ENCODE results near the gene ZNF672.

ZNF672 gene

DNA sequence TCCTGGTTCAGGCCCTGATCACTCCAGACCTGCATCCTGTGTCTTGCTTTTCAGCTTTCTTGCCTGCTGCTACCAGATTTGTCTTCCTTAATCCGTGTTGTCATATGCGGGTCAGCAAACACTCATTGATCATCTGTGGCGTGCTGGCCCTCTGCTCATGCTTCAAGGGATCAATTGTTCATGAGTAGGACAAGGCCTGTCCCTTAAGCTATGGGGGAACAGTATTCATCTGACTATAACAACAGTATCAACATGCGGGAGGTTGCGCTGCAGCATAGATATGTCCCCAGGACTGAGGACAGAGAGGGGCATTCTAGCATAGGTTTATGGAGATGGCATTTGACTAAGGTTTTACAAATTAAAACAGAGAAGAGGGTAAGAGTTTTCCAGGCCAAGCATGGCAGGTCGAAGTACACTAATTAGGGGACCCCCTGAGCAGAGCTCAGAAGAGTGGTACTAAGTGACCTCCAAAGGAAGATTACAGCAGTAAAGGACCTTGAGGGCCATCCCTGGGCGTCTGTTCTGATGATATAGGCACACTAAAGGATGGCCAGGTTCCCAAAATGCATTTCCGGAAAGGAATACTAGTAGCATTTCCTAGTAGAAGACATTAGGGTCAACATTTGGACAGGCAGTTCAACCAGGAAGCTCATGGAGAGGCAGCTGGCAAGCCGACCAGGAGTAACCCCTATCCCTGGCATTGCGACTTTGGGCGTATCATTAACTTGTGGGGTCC, 811 bp upstream of the ZNF672 start:
- peak overlapping the region; percentile 64 for H3K4me3 ChIP-seq (ENCODE audit: control insufficient read depth, low read depth, low read length)
- TF ChIP-seq, protein P1, sequence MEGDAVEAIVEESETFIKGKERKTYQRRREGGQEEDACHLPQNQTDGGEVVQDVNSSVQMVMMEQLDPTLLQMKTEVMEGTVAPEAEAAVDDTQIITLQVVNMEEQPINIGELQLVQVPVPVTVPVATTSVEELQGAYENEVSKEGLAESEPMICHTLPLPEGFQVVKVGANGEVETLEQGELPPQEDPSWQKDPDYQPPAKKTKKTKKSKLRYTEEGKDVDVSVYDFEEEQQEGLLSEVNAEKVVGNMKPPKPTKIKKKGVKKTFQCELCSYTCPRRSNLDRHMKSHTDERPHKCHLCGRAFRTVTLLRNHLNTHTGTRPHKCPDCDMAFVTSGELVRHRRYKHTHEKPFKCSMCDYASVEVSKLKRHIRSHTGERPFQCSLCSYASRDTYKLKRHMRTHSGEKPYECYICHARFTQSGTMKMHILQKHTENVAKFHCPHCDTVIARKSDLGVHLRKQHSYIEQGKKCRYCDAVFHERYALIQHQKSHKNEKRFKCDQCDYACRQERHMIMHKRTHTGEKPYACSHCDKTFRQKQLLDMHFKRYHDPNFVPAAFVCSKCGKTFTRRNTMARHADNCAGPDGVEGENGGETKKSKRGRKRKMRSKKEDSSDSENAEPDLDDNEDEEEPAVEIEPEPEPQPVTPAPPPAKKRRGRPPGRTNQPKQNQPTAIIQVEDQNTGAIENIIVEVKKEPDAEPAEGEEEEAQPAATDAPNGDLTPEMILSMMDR (conservative IDR thresholded peaks at IDR 0.05; ENCODE audit: control insufficient read depth, insufficient read depth, low read depth, low read length), result no peak
- no peak for DNase-seq (ENCODE audit: low read depth)

DNA sequence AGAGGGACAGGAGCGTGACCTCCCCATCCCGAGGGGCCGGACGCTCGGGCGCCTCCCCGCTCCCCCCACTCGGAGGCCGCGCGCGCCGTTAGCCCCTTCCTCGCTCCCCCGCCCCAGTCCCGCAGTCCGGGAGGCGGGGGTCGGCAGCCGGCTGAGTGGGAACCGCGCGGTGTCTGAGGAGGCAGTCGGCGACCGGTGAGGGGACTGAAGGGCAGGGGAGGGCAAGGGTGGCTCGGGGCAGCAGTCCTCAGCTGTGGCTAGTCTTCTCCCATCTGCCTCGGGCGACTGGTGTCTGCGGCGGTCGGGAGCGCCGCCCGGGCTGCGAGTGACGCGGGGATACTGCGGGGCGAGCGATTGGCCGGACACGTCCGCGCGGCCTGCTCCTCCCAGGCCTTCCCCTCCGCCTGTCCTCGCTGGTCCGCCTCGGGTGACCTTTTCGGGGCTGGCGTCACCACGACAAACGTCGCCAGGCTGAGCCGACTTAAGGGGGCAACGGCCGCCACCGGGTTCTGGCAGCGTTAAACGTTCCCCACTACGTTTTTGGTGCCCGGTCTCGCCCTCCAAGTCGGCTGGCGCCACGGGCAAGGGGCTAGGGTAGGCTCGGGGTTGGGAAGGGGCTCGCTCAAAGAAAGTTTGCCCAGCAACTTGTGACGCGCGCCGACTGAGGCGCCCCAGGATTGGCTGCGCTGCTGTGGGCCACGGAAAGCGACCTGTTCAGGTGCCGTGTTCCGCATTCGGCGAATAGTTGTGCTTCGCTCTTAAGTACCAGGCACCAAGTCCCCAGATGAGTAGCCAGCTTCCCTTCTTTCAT, 538 bp downstream of the ZNF672 start:
- H3K4me3 ChIP-seq (ENCODE audit: control insufficient read depth, low read depth, low read length), result peak overlapping the region; percentile 64
- peak; percentile 82 for DNase-seq (ENCODE audit: low read depth)
- TF ChIP-seq, protein P1 (conservative IDR thresholded peaks at IDR 0.05; ENCODE audit: control insufficient read depth, insufficient read depth, low read depth, low read length), result no peak

DNA sequence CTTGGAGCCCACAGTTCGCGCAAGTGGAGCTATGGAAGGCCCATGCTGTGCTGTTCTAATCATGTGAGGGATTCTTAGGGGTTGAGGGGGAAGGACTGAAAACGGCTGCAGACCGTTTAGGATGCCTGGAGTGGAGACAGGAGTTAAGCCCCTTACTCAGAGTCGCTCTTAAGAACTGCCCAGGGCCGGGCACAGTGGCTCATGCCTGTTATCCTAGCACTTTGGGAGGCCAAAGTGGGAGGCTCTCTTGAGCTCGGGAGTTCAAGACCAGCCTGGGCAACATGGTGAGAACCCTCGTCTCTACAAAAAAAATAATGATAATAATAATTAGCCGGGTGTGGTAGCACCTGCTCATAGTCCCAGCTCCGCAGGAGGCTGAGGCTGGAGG, 1.1 kb downstream of the ZNF672 start:
- TF ChIP-seq, protein P1 (conservative IDR thresholded peaks at IDR 0.05; ENCODE audit: control insufficient read depth, insufficient read depth, low read depth, low read length), result no peak
- DNase-seq (ENCODE audit: low read depth), result no peak
- H3K4me3 ChIP-seq (ENCODE audit: control insufficient read depth, low read depth, low read length), result peak overlapping the region; percentile 64

DNA sequence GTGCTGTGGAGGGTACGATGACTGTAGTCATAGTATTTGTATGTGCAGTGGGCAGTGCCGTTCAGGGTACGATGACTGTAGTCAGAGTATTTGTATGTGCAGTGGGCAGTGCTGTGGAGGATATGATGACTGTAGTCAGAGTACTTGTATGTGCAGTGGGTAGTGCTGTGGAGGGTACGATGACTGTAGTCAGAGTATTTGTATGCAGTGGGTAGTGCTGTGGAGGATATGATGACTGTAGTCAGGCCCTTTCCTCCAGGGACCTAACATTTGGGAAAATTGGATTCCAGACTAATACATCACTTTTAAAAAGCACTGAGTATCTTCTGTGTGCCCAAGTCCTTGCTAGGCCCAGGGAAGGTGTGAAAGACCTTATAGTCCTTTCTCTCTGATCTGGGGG, 2.9 kb downstream of the ZNF672 start:
- no peak overlapping the region for H3K4me3 ChIP-seq (ENCODE audit: control insufficient read depth, low read depth, low read length)
- peak; percentile 69 for DNase-seq (ENCODE audit: low read depth)
- TF ChIP-seq, protein P1 (conservative IDR thresholded peaks at IDR 0.05; ENCODE audit: control insufficient read depth, insufficient read depth, low read depth, low read length), result no peak

DNA sequence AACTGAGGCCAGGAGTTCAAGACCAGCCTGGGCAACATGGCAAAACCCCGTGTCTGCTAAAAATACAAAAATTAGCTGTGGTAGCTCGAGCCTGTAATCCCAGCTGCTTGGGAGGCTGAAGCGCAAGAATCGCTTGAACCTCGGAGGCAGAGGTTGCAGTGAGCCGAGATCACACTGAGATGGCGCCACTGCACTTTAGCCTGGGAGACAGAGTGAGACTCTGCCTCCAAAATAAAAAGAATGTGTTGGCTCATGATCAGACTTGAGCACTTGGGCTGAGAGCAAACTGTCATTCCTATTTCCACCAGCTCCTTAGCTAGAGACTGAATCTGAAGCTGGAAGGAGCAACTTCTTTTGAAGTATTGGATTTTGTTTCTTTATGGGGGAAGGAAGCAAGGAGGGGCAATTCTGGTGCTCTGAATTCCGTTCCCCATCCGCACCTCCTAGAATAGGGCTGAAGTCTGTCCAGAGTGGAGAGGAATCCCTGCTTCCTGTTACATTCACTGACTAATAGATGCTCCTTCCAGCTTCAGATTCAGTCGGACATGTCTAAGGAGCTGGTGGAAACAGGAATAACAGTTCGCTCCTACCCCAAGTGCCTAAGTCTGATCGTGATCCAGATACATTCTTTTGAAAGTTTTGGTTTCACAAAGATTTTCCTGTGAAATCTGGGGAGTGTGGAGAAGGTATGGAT, 3.8 kb downstream of the ZNF672 start:
- TF ChIP-seq, protein P1 (conservative IDR thresholded peaks at IDR 0.05; ENCODE audit: control insufficient read depth, insufficient read depth, low read depth, low read length), result peak; percentile 68
- no peak overlapping the region for H3K4me3 ChIP-seq (ENCODE audit: control insufficient read depth, low read depth, low read length)

DNA sequence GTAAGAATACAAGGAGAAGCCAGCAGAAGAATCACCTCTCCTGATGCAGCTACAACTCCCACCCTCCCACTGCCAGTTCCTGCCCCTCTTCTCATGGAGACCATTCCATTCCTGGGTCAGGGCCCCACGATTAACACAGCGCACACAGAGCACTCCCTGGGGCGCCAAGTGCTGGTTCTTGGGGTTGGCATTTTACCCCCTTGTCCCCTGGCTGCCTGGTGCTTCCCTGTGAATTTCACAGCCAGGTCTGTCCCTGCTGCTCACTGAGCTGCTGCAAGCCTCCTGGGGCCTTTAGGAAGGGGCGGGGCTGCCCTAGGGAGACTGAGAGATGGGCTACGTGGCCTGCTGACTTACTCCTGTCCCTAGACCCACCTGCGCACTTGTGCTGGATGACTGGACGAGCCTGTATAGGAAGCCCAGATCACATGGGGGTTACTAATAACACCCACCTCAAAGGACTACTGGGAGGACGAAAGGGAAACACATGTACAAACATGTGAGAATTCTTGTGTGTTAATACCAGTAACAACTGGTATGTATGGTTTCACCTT, 4.8 kb downstream of the ZNF672 start:
- DNase-seq (ENCODE audit: low read depth), result no peak
- no peak overlapping the region for H3K4me3 ChIP-seq (ENCODE audit: control insufficient read depth, low read depth, low read length)
- TF ChIP-seq, protein P1 (conservative IDR thresholded peaks at IDR 0.05; ENCODE audit: control insufficient read depth, insufficient read depth, low read depth, low read length), result no peak

More for the DNA sequence above, 3.8 kb downstream of the ZNF672 start:
- peak; percentile 76 for DNase-seq (ENCODE audit: low read depth)
